H1 (cell line): ENCODE data around the gene ADNP. TPM values are rescaled to one million over a fixed set of nuclear protein-coding genes. Genes with fewer than 3 reads are reported as not detected.

ENCODE experiments used
- CTCF ChIA-PET: fragments of 300-600 bp; sonication (Branson Sonifier 250); formaldehyde crosslinking; loops from one replicate; lab custom pipeline; 2021; ENCODE audit not compliant: partially characterized antibody; lab: Charles Lee
- POLR2A ChIA-PET: fragments of 300-600 bp; sonication (Branson Sonifier 250); formaldehyde crosslinking; loops from one replicate; lab custom pipeline; 2021; ENCODE audit warnings: inconsistent platforms; ENCODE audit not compliant: partially characterized antibody; lab: Charles Lee
- DNase-seq, 2 experiments: peaks; one replicate each; pipeline versions ENCODE4 v3.0.0 to v3.0.0-alpha.2; 2010 to 2022; ENCODE audit warnings: low spot score in 2 of 2, low read depth in 1 of 2, mixed read lengths in 1 of 2
- FAIRE-seq: peaks from 2 replicates; lab custom pipeline; 2011; peaks lifted over from hg19 to GRCh38; lab: Jason Lieb, UNC
- H2AFZ ChIP-seq: 2 replicates; pipeline ENCODE4 v1.8.1; 2012; ENCODE audit warnings: low read length, inconsistent platforms
- H2AK5ac ChIP-seq: 2 replicates; pipeline ENCODE4 v1.6.1; 2013; ENCODE audit warnings: low read depth, low read length
- H2BK120ac ChIP-seq: replicated peaks from 2 replicates; pipeline ENCODE3; 2013; ENCODE audit warnings: low read depth, low read length, inconsistent platforms
- H2BK12ac ChIP-seq: 2 replicates; pipeline ENCODE4 v1.6.1; 2013; ENCODE audit warnings: low read depth, low read length
- H2BK15ac ChIP-seq: 2 replicates; pipeline ENCODE4 v1.6.1; 2013; ENCODE audit warnings: low read length
- H2BK20ac ChIP-seq: 2 replicates; pipeline ENCODE4 v1.6.1; 2013; ENCODE audit warnings: low read length
- H2BK5ac ChIP-seq: 2 replicates; pipeline ENCODE4 v1.6.1; 2013; ENCODE audit warnings: low read depth, low read length
- H3K14ac ChIP-seq: 2 replicates; pipeline ENCODE4 v1.6.1; 2013; ENCODE audit warnings: inconsistent platforms; ENCODE audit not compliant: insufficient read length
- H3K18ac ChIP-seq: 2 replicates; pipeline ENCODE4 v1.6.1; 2013; ENCODE audit warnings: low read length; ENCODE audit errors: extremely low read depth
- H3K23ac ChIP-seq: 2 replicates; pipeline ENCODE4 v1.6.1; 2013; ENCODE audit warnings: inconsistent platforms; ENCODE audit not compliant: insufficient read length
- H3K23me2 ChIP-seq: 2 replicates; pipeline ENCODE4 v1.6.1; 2013; ENCODE audit warnings: low read depth, low read length
- H3K27ac ChIP-seq: 2 replicates; pipeline ENCODE4 v1.6.1; 2011; ENCODE audit warnings: low read depth, low read length, inconsistent platforms
- H3K27me3 ChIP-seq, 4 experiments: replicated peaks in 1 of 4; 1 replicate in 1 of 4; 2 replicates in 3 of 4; pipeline versions ENCODE4 v1.6.1 to v1.8.1; 2011 to 2013; ENCODE audit warnings: low read length in 3 of 4, mild to moderate bottlenecking in 3 of 4, inconsistent platforms in 2 of 4, mixed read lengths in 2 of 4, moderate library complexity in 1 of 4; ENCODE audit not compliant: control insufficient read depth in 3 of 4, insufficient read depth in 3 of 4; ENCODE audit errors: extremely low read depth in 1 of 4
- H3K36me3 ChIP-seq, 4 experiments: 2 replicates each; pipeline versions ENCODE4 v1.6.1 to v1.8.1; 2011 to 2013; ENCODE audit warnings: mild to moderate bottlenecking in 4 of 4, low read length in 3 of 4, moderate library complexity in 2 of 4, control low read depth in 1 of 4, inconsistent platforms in 1 of 4; ENCODE audit not compliant: insufficient read depth in 4 of 4, control insufficient read depth in 2 of 4
- H3K4ac ChIP-seq: replicated peaks from 2 replicates; pipeline ENCODE3; 2013; ENCODE audit warnings: low read length, low read depth, mixed read lengths, inconsistent platforms; ENCODE audit not compliant: insufficient read length
- H3K4me1 ChIP-seq, 4 experiments: replicated peaks in 1 of 4; 1 replicate in 1 of 4; 2 replicates in 3 of 4; pipeline versions ENCODE4 v1.6.1 to v1.8.1; 2011 to 2013; ENCODE audit warnings: low read length in 3 of 4, inconsistent platforms in 2 of 4, mixed read lengths in 1 of 4; ENCODE audit not compliant: insufficient read depth in 4 of 4, control insufficient read depth in 3 of 4
- H3K4me2 ChIP-seq, 2 experiments: 2 replicates each; pipeline versions ENCODE4 v1.6.1 to v1.8.1; 2011 to 2013; ENCODE audit warnings: low read depth in 2 of 2, low read length in 2 of 2, control low read depth in 1 of 2, inconsistent platforms in 1 of 2, mild to moderate bottlenecking in 1 of 2; ENCODE audit not compliant: insufficient read depth in 1 of 2
- H3K4me3 ChIP-seq, 4 experiments: fragments of 200-600, 300-600 bp in 1 of 4; sonication (generic), shearing (Covaris generic), sonication (Bioruptor Twin) in 1 of 4; 2 replicates each; pipeline versions ENCODE4 v1.5.1 to v1.8.1; 2011 to 2016; ENCODE audit warnings: low read length in 4 of 4, low read depth in 3 of 4, control low read depth in 2 of 4, inconsistent platforms in 2 of 4, mild to moderate bottlenecking in 2 of 4, mixed read lengths in 1 of 4, moderate library complexity in 1 of 4; ENCODE audit not compliant: insufficient read depth in 2 of 4; ENCODE audit errors: extremely low read depth in 1 of 4
- H3K56ac ChIP-seq: replicated peaks from 2 replicates; pipeline ENCODE3; 2013; ENCODE audit warnings: low read depth, mild to moderate bottlenecking, mixed read lengths, low read length, inconsistent platforms; ENCODE audit not compliant: insufficient read length
- H3K79me1 ChIP-seq: 2 replicates; pipeline ENCODE4 v1.6.1; 2013; ENCODE audit warnings: low read depth, low read length, control low read depth
- H3K79me2 ChIP-seq, 2 experiments: 2 replicates each; pipeline versions ENCODE4 v1.6.1 to v1.8.1; 2012 to 2013; ENCODE audit warnings: low read length in 2 of 2, mild to moderate bottlenecking in 2 of 2, inconsistent platforms in 1 of 2; ENCODE audit not compliant: insufficient read depth in 2 of 2, control insufficient read depth in 1 of 2
- H3K9ac ChIP-seq, 4 experiments: replicated peaks in 1 of 4; 1 replicate in 1 of 4; 2 replicates in 3 of 4; pipeline versions ENCODE4 v1.6.1 to v1.8.1; 2011 to 2013; ENCODE audit warnings: low read depth in 3 of 4, low read length in 3 of 4, control low read depth in 2 of 4, mild to moderate bottlenecking in 2 of 4, moderate library complexity in 2 of 4, inconsistent platforms in 1 of 4; ENCODE audit errors: extremely low read depth in 1 of 4
- H3K9me3 ChIP-seq, 2 experiments: 2 replicates each; pipeline versions ENCODE4 v1.6.1 to v1.8.1; 2012 to 2013; ENCODE audit warnings: mild to moderate bottlenecking in 2 of 2, moderate library complexity in 2 of 2, control low read depth in 1 of 2, inconsistent platforms in 1 of 2, low read depth in 1 of 2, low read length in 1 of 2, mixed read lengths in 1 of 2; ENCODE audit not compliant: insufficient read depth in 2 of 2
- H4K20me1 ChIP-seq, 2 experiments: replicated peaks in 1 of 2; 2 replicates each; pipeline versions ENCODE3 to v1.8.1; 2011 to 2013; ENCODE audit warnings: inconsistent platforms in 2 of 2, low read length in 2 of 2, mild to moderate bottlenecking in 1 of 2; ENCODE audit not compliant: insufficient read depth in 2 of 2, control insufficient read depth in 1 of 2
- H4K5ac ChIP-seq: 2 replicates; pipeline ENCODE4 v1.6.1; 2013; ENCODE audit warnings: low read length, low read depth, mixed read lengths, inconsistent platforms; ENCODE audit not compliant: insufficient read length
- H4K8ac ChIP-seq: 2 replicates; pipeline ENCODE4 v1.8.0; 2013; ENCODE audit warnings: mild to moderate bottlenecking, moderate library complexity, low read length, inconsistent platforms; ENCODE audit not compliant: insufficient read depth; ENCODE audit errors: extremely low read depth
- H4K91ac ChIP-seq: replicated peaks from 2 replicates; pipeline ENCODE3; 2013; ENCODE audit warnings: low read length, mixed read lengths, inconsistent platforms; ENCODE audit not compliant: insufficient read length
- BRCA1 ChIP-seq: IDR thresholded peaks from 2 replicates; pipeline ENCODE4 v1.6.1; 2012; ENCODE audit warnings: low read depth, low read length, improper control_type of control experiment
- CTBP2 ChIP-seq: IDR thresholded peaks from 2 replicates; pipeline ENCODE4 v1.7.0; 2011; ENCODE audit warnings: borderline replicate concordance, mild to moderate bottlenecking, moderate library complexity, mixed read lengths, low read length; ENCODE audit not compliant: insufficient read depth, insufficient read length
- HDAC6 ChIP-seq: IDR thresholded peaks from one replicate; pipeline ENCODE4 v1.7.1; 2012; ENCODE audit warnings: low read depth, mild to moderate bottlenecking, inconsistent platforms, low read length, moderate library complexity
- MAFK ChIP-seq: IDR thresholded peaks from 2 replicates; pipeline ENCODE4 v1.6.1; 2012; ENCODE audit warnings: low read depth, mild to moderate bottlenecking, improper control_type of control experiment, low read length
- NRF1 ChIP-seq: IDR thresholded peaks from 2 replicates; pipeline ENCODE4 v1.6.1; 2011; ENCODE audit warnings: mild to moderate bottlenecking, low read depth, low read length, improper control_type of control experiment
- POU5F1 ChIP-seq: IDR thresholded peaks from 2 replicates; pipeline ENCODE4 v1.6.1; 2011; ENCODE audit warnings: low read depth, mild to moderate bottlenecking, low read length, moderate library complexity
- RFX5 ChIP-seq: IDR thresholded peaks from 2 replicates; pipeline ENCODE4 v1.6.1; 2011; ENCODE audit warnings: low read depth, low read length, improper control_type of control experiment, borderline replicate concordance
- SP1 ChIP-seq: IDR thresholded peaks from 2 replicates; pipeline ENCODE4 v1.6.1; 2011; ENCODE audit warnings: low read depth, low read length
- SP2 ChIP-seq: IDR thresholded peaks from 2 replicates; pipeline ENCODE4 v1.6.1; 2012; ENCODE audit warnings: mild to moderate bottlenecking, low read length, inconsistent platforms
- SRF ChIP-seq: IDR thresholded peaks from 2 replicates; pipeline ENCODE4 v1.6.1; 2011; ENCODE audit warnings: mild to moderate bottlenecking, low read depth, low read length, moderate library complexity
- WGBS, 2 experiments: shearing (Covaris generic) in 1 of 2; methylation state at CpG; one replicate each; pipeline versions ENCODE4 v1.1.6 to v1.1.7; 2013 to 2015; ENCODE audit warnings: low lambda C conversion rate in 2 of 2, mixed read lengths in 2 of 2, inconsistent platforms in 1 of 2, low coverage in 1 of 2, missing lambda C conversion rate in 1 of 2; ENCODE audit not compliant: insufficient replicate concordance in 2 of 2, insufficient coverage in 1 of 2, insufficient read length in 1 of 2; ENCODE audit errors: extremely low coverage in 1 of 2, missing lambda C conversion rate in 1 of 2; 5-methylcytosine and 5-hydroxymethylcytosine counted together
- polyA plus RNA-seq, 7 experiments: library from polyadenylated mRNA; depleted of rRNA in 3 of 7; stranded (reverse) in 5 of 7; unstranded in 2 of 7; fragments of >200 nt in 5 of 7; fragments of 200-250 nt in 2 of 7; gene quantifications; 1 replicate in 5 of 7; 2 replicates in 1 of 7; 4 replicates in 1 of 7; pipeline versions ENCODE4 v1.2.1 to v1.2.3, GENCODE V29; 2011 to 2013; ENCODE audit warnings: missing spikeins in 2 of 7, mixed read lengths in 2 of 7
- total RNA-seq: library from RNA; stranded (reverse); fragmentation: NEBNext Ultra II Directional; extraction: Animal tissue kit (Norgen Biotek cat#: 25700); gene quantifications from 2 replicates; pipeline ENCODE4 v1.2.1, GENCODE V29; 2021
- TF ChIP-seq, protein P1 (sequence below): IDR thresholded peaks from 2 replicates; pipeline ENCODE4 v1.6.1; 2012; ENCODE audit warnings: low read length, inconsistent platforms
- TF ChIP-seq, protein P2 (sequence below): IDR thresholded peaks from 2 replicates; pipeline ENCODE4 v1.6.1; 2011; ENCODE audit warnings: low read depth, mild to moderate bottlenecking, low read length; ENCODE audit not compliant: insufficient read depth

Gene ADNP
- total and polyA plus RNA-seq, 2 of the 8 experiments (the other 6 are each of a cell fraction or from before 2014, with no cell fraction given), result 31.6 to 123 TPM

DNA sequence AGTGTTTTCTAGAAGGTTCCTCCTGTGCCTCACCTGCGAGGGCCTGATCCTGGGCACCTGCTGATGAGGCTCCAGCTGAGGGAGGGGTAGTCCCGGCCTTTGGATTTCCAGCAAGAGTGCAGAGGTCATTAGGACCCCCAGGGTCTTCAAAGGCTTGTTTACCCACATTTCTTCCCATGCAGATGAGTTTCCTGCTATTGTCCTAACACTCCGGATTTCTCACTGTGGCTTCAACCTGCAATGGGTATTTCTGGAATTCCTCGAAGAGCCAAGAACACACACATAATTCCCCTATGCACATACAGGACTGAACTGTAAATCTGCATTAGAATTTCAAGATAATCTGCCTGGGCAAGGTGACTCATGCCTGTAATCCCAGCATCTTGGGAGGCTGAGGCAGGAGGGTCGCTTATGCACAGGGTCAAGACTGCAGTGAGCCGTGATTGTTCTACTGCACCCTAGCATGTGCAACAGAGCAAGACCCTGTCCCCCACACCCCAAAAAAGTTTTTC lies 53.9 kb downstream of the ADNP start:
- ChIA-PET POLR2A (interaction anchor here (7.9 kb wide), 1 partner anchor 9 kb away, joined by 87 read pairs; no protein-coding TSS in a partner anchor), CTCF (interaction anchor here (1.1 kb wide), 2 partner anchors 12 to 34 kb away, joined by 3 to 4 read pairs; no protein-coding TSS in a partner anchor)
- Histone ChIP-seq H3K23ac (no peak overlapping the region), H3K79me1 (no peaks in the 10 kb centered on the region), H3K14ac (no peak overlapping the region), H3K9ac (no peak overlapping the region), H3K56ac (no peak overlapping the region), H2BK20ac (no peak overlapping the region), H2AFZ (no peak overlapping the region), H3K18ac (no peak overlapping the region), H2BK15ac (no peak overlapping the region), H3K4me3 (no peak overlapping the region), H2BK12ac (no peak overlapping the region), H4K20me1 (peaks cover 0 to 1% of the 10 kb centered on the region in 2 experiments), H3K27ac (no peak overlapping the region), H3K9me3 (no peaks in the 10 kb centered on the region), H4K8ac (no peak overlapping the region), H3K4me1 (peaks cover 0 to 9% (median 0%) of the 10 kb centered on the region in 4 experiments; a peak in 2 of 7 replicates), H3K4ac (no peak overlapping the region), H3K27me3 (no peaks in the 10 kb centered on the region), H4K5ac (no peak overlapping the region), H4K91ac (no peak overlapping the region), H2BK5ac (no peak overlapping the region), H3K36me3 (peaks cover 0 to 8% (median under 1%) of the 10 kb centered on the region in 4 experiments; a peak in 2 of 8 replicates), H2AK5ac (no peak overlapping the region), H3K79me2 (no peaks in the 10 kb centered on the region), H3K4me2 (no peak overlapping the region), H2BK120ac (no peak overlapping the region), H3K23me2 (no peaks in the 10 kb centered on the region)
- whole genome bisulfite sequencing, 2 experiments, result 79% methylated on average over 6 of the region's 6 CpGs; no CpG with 5 or more reads in 1 of the 2 experiments
- FAIRE-seq, result no peak
- DNase-seq, result no peak
- TF ChIP-seq MAFK, result no peak
- TF ChIP-seq CTBP2, result no peak
- TF ChIP-seq HDAC6, result no peak
- TF ChIP-seq SRF, result no peak
- TF ChIP-seq, protein P1, sequence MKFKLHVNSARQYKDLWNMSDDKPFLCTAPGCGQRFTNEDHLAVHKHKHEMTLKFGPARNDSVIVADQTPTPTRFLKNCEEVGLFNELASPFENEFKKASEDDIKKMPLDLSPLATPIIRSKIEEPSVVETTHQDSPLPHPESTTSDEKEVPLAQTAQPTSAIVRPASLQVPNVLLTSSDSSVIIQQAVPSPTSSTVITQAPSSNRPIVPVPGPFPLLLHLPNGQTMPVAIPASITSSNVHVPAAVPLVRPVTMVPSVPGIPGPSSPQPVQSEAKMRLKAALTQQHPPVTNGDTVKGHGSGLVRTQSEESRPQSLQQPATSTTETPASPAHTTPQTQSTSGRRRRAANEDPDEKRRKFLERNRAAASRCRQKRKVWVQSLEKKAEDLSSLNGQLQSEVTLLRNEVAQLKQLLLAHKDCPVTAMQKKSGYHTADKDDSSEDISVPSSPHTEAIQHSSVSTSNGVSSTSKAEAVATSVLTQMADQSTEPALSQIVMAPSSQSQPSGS, result no peak
- TF ChIP-seq SP1, result no peak
- no peak for TF ChIP-seq RFX5
- TF ChIP-seq SP2, result no peak
- TF ChIP-seq POU5F1, result no peak
- TF ChIP-seq, protein P2, sequence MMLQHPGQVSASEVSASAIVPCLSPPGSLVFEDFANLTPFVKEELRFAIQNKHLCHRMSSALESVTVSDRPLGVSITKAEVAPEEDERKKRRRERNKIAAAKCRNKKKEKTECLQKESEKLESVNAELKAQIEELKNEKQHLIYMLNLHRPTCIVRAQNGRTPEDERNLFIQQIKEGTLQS, result no peak
- no peak for TF ChIP-seq BRCA1
- TF ChIP-seq NRF1, result no peak
